GM19351 (cell line): ENCODE data around the gene MUC2.

Source experiments
- ATAC-seq: cut with Tn5 transposase; IDR thresholded peaks from one replicate; pipeline ENCODE4 v1.9.1; 2021; ENCODE audit warnings: mild to moderate bottlenecking, moderate library complexity; ENCODE audit not compliant: unreplicated experiment

The MUC2 gene

DNA sequence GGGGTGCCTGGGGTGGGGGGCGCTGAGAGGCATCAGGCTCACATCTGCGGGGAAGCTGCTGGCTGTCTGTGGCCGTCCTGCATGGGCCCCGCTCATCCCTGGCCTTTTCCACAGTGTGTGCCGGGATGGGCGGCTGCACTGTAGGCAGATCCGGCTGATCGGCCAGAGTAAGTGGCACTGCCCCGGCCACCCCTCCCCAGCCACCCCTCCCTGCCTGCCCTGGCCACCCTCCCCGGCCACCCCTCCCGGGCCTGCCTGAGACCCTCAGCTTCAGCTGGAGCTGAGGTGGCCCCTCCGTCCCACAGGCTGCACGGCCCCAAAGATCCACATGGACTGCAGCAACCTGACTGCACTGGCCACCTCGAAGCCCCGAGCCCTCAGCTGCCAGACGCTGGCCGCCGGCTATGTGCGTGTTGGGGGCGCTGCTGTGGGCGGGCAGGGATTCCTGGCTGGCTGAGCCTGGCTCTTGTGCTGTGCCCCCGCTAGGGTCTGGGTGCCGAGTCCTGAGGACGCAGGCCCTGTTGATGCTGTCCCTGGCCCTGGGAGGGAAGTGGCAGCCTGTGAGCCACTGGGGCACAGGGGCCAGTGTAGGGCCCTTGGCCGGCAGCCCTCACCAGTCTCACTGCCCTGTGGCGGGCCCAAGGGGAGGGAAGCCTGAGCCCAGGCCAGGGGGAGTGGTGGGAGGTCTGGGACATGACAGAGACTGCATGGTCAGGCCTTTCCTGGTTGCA is 10.9 kb downstream of the MUC2 start:
- ATAC-seq = no peak

DNA sequence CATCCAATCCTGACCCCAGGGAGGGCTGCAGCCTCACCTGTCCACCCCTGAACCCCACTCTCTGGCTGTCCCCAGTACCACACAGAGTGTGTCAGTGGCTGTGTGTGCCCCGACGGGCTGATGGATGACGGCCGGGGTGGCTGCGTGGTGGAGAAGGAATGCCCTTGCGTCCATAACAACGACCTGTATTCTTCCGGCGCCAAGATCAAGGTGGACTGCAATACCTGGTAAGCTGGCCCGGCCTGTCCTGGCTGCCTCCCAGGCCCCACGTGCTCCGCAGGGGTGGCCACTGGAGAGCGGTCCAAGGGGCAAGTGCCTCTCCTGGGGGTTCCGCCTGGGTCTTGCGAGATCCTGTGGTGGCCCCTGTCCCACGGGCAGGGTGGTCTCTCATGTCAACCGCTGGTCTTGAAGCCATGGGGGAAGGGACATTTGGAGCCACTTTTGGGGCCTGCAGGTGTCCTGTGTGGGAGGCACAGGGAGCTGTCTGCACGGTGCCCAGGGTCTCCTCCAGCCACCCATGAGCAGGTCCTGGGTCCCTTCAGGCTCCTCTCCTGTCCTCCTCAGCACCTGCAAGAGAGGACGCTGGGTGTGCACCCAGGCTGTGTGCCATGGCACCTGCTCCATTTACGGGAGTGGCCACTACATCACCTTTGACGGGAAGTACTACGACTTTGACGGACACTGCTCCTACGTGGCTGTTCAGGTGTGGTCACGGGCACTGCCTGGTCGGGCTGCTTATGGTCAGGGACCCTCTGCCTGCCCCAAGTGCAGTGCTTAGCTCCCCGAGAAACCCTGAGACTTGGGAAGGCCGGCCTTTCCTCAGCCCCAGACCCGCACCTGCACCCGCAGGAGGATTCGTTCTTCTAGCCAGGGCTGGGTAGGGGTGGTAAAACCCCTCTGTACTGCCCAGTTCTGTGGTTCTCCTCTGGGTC is 11.8 kb downstream of the MUC2 start:
- no peak for ATAC-seq

DNA sequence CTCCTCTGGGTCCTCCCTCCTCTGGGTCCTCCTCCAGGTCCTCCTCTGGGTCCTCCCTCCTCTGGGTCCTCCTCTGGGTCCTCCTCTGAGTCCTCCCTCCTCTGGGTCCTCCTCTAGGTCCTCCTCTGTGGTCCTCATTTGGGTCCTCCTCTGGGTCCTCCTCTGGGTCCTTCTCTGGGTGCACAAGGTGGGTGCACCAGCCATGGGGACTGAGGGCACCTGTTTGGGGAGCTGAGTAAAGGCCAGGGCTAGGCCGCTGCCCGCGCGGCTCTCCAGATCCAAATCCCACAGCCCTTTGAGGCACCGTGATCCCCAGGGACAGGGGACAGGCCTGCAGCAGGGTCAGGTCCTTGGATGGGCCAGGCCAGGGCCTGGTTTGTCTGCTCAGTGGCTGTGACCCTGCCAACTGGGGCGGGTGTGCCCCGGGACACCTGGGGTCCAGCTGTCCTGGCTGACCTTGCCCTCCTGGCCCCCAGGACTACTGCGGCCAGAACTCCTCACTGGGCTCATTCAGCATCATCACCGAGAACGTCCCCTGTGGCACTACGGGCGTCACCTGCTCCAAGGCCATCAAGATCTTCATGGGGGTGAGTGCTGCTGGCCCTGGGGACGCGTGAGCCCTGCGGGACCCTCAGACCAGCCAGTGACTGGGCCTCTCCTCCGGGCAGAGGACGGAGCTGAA is 12.7 kb downstream of the MUC2 start:
- ATAC-seq = no peak

DNA sequence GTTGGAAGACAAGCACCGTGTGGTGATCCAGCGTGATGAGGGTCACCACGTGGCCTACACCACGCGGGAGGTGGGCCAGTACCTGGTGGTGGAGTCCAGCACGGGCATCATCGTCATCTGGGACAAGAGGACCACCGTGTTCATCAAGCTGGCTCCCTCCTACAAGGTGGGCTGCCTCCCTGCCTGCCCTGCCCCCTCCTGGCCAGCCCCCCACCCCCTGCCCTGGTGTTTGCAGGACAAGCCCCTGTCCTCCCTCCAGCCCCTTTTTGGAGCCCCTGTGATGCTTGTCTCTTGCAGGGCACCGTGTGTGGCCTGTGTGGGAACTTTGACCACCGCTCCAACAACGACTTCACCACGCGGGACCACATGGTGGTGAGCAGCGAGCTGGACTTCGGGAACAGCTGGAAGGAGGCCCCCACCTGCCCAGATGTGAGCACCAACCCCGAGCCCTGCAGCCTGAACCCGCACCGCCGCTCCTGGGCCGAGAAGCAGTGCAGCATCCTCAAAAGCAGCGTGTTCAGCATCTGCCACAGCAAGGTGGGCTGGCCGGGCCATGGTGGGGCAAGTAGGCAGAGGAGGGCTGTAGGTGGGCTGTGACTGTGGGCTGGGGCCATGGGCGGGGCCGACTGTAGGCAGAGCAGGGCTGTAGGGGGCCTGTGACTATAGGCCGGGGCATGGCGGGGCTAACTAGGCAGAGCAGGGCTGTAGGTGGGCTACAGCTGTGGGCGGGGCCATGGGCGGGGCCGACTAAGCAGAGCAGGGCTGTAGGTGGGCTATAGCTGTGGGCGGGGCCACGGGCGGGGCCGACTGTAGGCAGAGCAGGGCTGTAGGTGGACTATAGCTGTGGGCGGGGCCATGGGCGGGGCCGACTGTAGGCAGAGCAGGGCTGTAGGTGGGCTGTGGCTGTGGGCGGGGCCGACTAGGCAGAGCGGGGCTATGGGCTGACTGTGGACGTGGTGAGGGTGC is 13.6 kb downstream of the MUC2 start:
- ATAC-seq = no peak

DNA sequence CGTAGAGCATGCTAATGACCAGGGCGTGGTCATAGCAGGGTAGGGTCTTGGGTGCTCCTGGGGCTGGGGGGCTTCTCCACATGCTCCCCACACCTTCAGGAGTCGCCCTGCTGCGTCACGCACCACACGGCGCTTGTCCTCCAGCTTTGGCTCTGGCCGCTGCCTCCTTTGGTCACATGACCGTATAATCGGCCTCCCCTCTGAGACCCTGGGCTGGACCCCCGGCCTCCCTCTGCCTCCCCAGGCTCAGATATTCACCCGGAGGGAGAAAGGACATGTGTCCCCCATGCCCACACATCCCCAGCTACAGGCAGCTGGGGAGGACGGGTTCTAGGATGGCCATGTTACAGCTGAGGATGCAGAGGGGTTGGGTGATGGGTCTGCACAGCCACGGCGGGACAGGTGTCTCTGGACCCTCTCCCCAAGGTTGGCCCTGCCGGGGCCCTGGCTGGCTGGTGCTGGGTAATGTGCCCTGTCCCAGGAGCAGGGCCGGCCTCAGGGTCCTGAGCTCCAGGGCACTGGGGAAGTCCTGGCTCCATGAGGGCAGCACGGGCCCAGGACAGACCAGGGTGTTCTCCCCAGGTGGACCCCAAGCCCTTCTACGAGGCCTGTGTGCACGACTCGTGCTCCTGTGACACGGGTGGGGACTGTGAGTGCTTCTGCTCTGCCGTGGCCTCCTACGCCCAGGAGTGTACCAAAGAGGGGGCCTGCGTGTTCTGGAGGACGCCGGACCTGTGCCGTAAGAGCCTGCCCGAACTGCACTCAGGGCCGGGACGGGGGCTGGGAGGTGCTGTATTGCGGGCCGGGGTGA is 14.5 kb downstream of the MUC2 start:
- ATAC-seq = no peak

DNA sequence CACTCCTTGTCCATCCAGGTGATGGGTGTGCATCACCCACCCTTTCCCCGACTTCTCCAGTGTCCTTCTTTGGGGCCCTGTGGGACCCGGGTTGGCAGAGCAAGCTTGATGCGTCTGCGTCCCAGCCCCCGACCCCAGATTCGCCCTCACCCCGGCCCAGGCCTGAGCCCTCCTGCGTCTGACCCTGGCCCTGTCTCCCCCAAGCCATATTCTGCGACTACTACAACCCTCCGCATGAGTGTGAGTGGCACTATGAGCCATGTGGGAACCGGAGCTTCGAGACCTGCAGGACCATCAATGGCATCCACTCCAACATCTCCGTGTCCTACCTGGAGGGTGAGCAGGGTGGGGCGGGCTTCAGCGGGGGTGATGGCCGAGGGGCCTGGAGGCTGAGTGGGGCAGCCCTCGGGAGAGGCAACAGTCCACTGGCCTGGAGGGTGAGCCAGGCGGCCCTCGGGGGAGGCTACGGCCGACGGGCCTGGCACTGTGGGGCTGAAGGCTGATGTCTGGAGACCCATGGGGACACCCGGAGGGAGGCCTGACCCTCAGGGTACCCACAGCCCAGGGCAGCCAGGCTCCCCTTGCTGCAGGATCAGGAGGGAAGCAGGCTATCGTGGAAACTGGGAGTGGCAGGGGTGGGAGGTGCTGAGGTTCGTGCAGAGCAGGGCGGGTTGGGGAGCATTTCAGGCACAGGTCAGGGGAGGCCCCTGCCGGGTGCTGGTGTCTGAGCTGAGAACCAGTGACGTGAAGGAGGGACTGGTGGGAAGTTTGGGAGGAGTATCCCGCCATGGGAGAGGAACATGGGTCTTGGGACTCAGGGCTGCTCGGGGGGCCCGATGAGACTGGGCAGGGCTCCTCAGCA is 15.3 kb downstream of the MUC2 start:
- no peak for ATAC-seq

DNA sequence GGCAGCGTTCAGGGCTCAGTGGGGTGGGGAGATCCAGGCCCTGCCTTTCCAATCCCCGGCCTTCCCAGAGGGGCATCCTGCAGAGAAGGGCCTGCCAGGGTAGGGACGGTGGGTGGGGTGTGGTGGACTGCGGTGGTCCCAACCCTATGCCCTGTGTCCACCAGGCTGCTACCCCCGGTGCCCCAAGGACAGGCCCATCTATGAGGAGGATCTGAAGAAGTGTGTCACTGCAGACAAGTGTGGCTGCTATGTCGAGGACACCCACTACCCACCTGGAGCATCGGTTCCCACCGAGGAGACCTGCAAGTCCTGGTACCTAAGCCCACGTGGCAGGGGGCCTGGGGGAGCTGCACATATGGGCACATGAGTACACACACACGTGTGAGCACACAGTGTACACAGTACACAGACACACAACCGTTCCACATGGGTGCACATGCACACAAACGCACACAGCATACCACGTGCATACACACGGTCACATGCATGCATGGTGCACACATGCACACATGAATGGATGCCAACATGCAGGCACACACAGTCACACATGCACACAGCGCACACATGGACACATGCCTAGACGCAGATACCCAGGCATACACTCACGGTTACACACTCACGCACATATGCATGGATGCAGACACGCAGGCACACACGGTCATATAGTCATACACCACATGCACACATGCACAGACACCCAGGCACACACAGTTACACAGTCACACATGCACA is 16.1 kb downstream of the MUC2 start:
- no peak for ATAC-seq

DNA sequence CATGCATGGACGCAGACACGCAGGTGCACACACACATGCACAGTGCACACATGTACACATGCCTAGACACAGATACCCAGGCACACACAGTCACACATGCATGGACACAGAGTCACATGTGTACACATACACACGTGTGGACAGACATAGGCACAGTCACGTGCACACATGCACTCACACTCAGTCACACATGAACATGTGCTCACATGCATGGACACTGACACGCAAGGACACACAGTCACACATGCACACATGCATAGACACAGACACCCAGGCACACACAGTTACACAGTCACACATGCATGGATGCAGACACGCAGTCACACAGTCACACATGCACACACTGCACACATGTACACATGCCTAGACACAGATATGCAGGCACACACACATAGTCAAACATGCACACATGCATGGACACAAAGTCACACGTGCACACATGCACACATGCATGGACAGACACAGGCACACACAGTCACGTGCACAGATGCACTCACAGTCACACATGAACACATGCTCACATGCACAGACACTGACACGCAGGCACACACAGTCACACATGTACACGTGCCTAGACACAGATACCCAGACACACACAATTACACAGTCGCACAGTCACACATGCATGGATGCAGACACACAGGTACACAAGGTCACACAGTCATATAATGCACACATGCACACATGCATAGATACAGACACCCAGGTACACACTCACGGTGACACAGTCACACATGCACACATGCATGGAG is 16.8 kb downstream of the MUC2 start:
- no peak for ATAC-seq

DNA sequence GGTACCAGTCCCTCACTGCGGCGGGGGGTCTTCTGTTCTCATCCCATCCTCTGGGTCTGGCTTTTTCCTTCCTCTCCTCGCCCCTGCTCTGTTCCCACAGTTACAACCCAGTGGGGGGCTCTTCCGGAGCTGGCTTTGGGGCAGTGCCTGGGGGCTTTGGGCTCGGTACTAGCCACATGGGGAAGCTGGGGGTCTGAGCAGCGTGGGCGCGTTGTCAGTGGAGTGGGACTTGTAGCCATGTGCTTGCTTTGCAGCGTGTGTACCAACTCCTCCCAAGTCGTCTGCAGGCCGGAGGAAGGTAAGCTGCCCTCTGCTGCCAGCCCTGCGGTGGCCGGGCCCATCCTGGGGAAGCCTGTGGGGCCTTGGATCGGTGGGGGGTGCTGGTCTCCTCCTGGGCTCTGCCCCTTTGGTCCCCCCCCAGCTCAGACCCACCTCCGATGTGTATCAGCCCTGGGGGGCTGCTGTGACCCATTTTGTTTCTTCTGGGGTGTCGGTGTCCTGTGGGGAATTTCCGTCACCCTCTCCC is 17.5 kb downstream of the MUC2 start:
- ATAC-seq = no peak

DNA sequence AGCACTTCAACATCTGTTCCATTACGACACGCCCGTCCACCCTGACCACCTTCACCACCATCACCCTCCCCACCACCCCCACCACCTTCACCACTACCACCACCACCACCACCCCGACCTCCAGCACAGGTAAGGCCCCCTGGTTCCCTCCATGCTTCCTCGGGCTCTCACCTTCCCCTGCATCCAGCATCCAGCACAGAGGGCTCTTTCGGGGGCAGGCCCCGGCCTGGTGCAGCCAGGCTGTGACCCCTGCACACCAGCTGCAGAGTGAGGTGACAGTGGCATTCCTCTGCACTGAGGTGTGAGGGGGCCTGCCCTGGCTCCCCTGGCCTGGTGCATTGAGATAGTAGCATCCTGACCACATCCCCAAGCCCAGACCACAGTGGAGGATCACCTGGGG is 18.2 kb downstream of the MUC2 start:
- ATAC-seq = no peak

DNA sequence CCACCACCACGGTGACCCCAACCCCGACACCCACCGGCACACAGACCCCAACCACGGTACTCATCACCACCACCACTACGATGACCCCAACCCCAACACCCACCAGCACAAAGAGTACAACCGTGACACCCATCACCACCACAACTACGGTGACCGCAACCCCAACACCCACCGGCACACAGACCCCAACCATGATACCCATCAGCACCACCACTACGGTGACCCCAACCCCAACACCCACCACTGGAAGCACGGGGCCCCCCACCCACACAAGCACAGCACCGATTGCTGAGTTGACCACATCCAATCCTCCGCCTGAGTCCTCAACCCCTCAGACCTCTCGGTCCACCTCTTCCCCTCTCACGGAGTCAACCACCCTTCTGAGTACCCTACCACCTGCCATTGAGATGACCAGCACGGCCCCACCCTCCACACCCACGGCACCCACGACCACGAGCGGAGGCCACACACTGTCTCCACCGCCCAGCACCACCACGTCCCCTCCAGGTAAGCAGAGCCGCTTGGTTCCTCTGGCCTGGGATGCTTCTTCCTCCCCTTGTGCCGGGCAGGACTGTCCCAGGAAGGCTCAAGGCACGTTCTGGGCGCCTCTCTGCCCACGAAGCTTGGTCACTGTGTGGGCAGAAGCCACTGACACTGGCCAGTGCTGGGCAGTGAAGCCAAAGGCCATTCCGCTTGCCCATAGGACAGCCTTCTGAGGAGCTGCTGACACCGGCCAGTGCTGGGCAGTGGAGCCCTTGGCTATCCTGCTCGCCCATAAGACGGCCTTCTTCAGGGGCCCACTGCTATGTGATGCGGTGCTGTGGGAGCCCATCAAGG is 25.1 kb downstream of the MUC2 start:
- ATAC-seq = no peak

DNA sequence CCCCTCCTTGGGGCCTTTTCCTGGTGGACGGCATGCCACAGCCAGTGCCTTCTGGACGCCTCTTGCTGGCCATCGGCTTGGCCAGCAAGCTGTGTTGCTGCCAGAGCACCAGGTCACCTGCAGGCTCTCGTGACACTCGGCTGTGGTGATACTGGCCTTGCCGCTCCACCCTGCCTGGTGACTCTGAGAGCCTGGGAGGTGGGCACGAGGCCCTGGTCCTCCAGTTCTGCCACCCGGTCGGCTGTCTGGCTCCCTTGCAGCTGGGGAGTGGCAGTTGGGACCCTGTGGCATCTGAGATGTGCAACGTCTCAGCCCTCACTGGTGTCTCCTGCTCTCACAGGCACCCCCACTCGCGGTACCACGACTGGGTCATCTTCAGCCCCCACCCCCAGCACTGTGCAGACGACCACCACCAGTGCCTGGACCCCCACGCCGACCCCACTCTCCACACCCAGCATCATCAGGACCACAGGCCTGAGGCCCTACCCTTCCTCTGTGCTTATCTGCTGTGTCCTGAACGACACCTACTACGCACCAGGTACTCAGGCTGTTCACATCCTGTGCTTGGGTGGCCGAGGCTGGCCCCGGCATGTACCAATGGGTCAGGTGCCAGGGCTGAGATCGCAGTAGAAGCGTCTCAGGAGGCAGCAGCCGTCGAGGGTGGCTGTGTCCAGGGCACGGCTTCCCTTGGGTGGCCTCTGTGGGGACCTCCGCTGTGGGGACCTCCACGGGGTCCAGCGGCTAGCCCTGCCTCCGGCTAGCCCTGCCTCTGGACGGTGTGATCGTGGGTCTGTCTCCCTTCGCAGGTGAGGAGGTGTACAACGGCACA is 26.0 kb downstream of the MUC2 start:
- ATAC-seq = no peak

DNA sequence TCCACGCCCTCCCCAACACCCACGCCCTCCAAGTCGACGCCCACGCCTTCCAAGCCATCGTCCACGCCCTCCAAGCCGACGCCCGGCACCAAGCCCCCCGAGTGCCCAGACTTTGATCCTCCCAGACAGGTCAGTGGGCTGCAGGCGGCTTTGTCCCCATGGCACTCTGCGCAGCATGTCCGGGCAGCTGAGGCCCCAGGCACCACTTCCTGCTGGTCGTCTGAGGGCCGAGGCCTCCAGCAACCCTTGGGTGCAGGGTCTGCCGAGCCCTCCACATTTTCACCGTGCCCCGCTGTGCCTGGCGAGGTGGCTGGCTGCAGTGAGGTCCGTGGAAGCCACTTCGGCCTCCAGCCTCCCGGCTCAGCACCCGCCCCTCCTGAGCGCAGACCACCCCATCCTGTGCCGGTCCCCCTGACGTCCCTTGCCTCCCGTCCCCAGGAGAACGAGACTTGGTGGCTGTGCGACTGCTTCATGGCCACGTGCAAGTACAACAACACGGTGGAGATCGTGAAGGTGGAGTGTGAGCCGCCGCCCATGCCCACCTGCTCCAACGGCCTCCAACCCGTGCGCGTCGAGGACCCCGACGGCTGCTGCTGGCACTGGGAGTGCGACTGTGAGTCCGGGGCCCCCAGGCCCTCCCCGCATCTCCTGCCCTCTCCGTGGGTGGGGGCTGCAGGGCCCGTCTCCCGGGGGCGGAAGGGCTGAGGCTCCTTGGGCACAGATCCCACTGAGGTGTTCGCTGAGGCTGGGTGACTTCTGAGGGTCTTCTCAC is 26.8 kb downstream of the MUC2 start:
- ATAC-seq = no peak

DNA sequence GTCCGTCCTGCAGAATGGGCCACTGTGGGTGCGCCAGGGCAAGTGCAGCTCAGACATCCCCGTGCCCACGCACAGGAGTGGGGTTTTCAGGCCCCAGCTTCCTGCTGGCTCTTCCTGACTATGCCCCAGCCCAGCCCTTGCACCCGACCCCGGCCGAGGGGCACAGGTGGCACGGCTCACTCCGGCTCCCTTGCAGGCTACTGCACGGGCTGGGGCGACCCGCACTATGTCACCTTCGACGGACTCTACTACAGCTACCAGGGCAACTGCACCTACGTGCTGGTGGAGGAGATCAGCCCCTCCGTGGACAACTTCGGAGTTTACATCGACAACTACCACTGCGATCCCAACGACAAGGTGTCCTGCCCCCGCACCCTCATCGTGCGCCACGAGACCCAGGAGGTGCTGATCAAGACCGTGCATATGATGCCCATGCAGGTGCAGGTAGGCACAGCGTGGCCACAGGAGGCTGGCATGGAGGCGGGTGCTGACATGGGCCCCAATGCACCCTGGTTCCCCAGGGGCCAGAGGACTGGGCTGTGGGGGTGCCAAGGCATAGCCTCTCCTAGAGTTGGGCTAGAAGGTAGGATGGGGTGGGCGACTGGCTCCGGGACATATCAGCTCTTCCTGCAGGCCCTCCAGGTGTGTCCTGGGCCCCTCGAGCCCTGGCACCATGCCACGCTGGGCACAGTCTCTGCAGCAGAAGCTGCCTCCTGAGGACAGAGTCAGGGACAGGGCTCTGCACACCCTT is 27.7 kb downstream of the MUC2 start:
- no peak for ATAC-seq
